Stimulated activated CD4-positive, alpha-beta T cell treated with anti-CD3 and anti-CD28 coated beads, Interleukin-4, amount 100 ng/mL, for 4 hours (primary cell): Measurements from ENCODE around the gene DDR1.
"Not testable (repeated sequence)": the region's sequence is repeated elsewhere in the genome, so short reads cannot be mapped to it uniquely, and the experiment has no call there.

ENCODE experiments used
- DNase-seq, 2 experiments: peaks; one replicate each; pipeline ENCODE4 v3.0.0-alpha.2; 2020

Gene DDR1

GRCh38 chr6:30854285-30855040 lies 29.9 kb upstream of the DDR1 start:
- DNase-seq, result no peak

GRCh38 chr6:30855429-30856075 lies 28.8 kb upstream of the DDR1 start:
- no peak for DNase-seq

GRCh38 chr6:30857112-30857511 lies 27.2 kb upstream of the DDR1 start:
- DNase-seq, result no peak

DNA sequence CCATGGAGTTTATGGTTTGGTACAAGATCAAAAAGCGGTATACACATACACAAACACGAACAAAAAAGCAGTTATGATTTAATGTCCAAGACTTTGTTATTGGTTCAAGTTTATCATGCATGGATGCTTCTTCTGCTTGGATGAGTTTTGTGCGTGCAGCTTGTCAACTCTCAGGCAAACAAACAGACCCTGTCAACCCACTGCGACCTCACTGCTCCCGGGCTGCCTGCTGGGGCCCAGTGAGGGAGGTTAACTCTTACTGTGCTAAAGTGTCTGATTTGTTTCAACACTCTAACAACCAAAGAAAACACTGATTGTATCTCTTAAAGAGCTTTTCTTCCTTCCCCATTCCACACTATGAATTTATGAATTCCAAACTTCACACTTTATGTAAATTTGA lies 26.8 kb upstream of the DDR1 start:
- DNase-seq, result no peak

GRCh38 chr6:30859726-30860125 lies 24.6 kb upstream of the DDR1 start:
- DNase-seq, result not testable (repeated sequence)

DNA sequence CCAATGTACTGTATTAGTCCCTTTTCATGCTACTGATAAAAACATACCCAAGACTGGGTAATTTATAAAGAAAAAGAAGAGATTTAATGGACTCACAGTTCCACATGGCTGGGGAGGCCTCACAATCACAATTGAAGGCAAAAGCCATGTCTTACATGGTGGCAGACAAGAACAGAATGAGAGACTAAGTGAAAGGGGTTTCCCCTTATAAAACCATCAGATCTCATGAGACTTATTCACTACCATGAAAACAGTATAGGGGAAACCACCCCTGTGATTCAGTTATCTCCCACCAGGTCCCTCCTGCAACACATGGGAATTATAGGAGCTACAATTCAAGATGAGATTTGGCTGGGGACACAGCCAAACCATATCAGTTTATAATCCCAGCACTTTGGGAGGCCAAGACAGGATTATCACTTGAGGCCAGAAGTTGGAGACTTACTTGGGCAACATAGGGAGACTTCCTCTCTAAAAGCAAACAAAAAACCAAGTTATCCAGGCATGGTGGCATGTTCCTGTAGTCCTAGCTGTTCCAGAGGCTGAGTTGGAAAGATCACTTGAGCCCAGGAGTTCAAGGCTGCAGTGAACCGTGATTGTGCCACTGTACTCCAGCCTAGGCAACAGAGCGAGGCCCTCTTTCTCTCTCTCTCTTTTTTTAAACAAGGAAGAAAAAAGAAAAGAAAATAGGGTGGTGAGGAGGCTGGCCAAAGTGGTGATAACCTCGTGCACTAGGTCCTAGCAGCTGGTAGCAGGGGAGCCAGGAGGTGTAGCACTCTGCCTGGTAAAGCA lies 22.9 kb upstream of the DDR1 start:
- no peak for DNase-seq

GRCh38 chr6:30862156-30862875 lies 22.0 kb upstream of the DDR1 start:
- no peak for DNase-seq

- DNase-seq, result no peak
Measured at GRCh38 chr6:30864325-30864724, 20.0 kb upstream of the DDR1 start.

- not testable (repeated sequence) for DNase-seq
Measured at GRCh38 chr6:30869241-30869749, 15.0 kb upstream of the DDR1 start.

GRCh38 chr6:30870546-30870945 lies 13.8 kb upstream of the DDR1 start:
- DNase-seq, result no peak

GRCh38 chr6:30871592-30872183 lies 12.6 kb upstream of the DDR1 start:
- DNase-seq, result no peak

DNA sequence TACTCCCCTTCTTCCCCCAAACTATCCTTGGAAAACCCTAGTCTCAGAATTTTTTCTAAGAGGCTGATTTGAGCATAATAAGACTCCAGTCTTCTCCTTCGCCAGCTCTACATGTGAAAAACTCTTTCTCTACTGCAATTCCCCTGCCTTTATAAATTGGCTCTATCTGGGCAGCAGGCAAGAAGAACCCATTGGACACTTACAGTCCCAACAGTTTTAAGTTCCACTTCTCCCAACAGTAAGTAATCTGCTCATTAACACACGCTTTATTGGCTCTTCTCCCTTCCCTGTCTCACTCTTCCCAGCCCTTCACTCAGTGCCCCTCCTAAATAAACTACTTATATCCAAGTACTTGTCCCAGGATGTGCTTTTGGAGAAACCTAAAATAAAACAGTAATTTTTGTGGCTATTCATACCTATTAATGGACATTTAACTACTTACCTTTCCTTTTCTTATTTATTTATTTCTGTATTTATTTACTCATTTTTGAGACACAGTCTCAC lies 11.1 kb upstream of the DDR1 start:
- no peak for DNase-seq

DNA sequence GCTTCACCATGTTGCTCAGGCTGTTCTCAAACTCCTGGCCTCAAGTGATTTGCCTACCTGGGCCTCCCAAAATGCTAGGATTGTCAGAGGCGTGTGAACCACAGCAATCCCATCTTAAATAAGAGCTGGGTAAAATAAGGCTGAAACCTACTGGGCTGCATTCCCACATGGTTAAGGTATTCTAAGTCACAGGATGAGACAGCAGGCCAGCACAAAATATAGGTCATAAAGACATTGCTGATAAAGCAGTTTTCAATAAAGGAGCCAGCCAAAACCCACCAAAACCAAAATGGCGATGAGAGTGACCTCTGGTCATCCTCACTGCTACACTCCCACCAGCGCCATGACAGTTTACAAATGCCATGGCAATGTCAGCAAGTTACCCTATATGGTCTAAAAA lies 10.5 kb upstream of the DDR1 start:
- not testable (repeated sequence) for DNase-seq

GRCh38 chr6:30875244-30876038 lies 8.9 kb upstream of the DDR1 start:
- no peak for DNase-seq

DNA sequence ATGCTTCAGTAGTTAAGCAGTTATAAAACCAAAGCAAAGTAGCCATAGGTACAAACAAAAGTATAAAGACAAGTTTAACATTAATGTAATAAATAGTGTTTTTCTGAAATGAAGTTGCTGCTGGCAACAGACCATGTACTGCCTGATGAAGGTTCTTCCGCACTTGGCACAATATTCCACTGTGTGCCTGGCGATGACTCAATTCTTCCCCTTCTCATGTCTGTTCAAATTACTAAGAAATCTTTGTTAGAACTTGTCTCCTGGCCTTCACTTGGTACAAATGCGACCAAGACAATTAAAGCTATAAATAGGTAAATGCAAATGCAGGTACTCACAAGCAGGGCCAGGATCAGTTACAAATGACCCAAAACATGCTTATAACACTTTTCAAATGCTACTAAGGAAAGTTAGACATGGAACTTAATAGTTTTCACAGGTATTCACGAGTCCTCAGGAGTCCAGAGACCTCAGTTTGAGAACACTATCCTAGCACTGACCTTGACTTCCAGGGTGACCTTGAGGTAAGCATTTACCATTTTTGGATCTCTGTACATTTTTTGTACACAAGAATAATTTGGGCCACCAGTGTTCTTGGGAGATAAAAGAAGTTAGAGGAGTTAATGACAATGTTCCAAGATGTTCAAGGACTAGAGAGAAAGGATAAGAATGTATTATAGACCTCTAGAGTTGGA lies 8.1 kb upstream of the DDR1 start:
- peak in 1 of 2 experiments; percentile 25 for DNase-seq

- peak; percentile 66 to 74 for DNase-seq
Measured at GRCh38 chr6:30877419-30878262, 6.7 kb upstream of the DDR1 start.

- DNase-seq, result no peak
Measured at GRCh38 chr6:30879684-30880427, 4.5 kb upstream of the DDR1 start.

DNA sequence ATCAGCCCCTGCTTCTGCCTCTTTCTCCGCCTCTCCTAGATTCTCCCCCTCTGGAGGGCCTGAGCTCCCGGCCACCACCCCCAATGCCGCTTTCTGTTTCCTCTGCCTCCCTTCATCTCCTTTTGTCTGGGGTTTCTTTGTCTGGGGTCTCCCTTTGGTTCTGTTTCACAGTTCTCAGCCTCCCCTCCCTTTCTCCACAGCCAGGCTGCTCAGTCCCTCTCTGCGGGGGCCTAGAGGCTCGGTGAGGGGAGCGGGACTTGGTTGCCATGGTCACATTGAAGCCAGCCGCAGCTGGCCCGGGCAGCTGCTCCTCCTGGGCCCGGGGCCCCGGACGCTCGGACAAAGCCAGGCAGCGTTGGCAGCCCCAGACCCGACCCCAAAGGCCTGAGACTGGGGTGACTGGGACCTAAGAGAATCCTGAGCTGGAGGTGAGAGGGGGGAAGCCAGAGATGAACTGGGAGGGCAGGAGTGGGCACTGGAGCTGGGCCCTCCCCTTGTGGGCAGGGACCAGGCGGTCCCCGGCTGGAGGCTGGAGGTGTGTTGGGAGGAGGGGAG lies 3.5 kb upstream of the DDR1 start:
- DNase-seq, result no peak
